GM12874 (cell line): ENCODE data around the gene AMH.

ENCODE experiments used
- CTCF ChIP-seq: IDR thresholded peaks from 2 replicates; pipeline ENCODE4 v1.5.1; 2011; ENCODE audit warnings: low read depth, mild to moderate bottlenecking, control low read depth, low read length, moderate library complexity; ENCODE audit not compliant: insufficient read depth

Gene AMH

GRCh38 chr19:2233601-2234280, 15.4 kb upstream of the AMH start:
- TF ChIP-seq CTCF = no peak

- no peak for TF ChIP-seq CTCF
Observed at GRCh38 chr19:2234996-2235380, 14.1 kb upstream of the AMH start.

- TF ChIP-seq CTCF = no peak
Observed at GRCh38 chr19:2235381-2236063, 13.6 kb upstream of the AMH start.

- TF ChIP-seq CTCF = no peak
Observed at GRCh38 chr19:2236064-2236313, 13.1 kb upstream of the AMH start.

DNA sequence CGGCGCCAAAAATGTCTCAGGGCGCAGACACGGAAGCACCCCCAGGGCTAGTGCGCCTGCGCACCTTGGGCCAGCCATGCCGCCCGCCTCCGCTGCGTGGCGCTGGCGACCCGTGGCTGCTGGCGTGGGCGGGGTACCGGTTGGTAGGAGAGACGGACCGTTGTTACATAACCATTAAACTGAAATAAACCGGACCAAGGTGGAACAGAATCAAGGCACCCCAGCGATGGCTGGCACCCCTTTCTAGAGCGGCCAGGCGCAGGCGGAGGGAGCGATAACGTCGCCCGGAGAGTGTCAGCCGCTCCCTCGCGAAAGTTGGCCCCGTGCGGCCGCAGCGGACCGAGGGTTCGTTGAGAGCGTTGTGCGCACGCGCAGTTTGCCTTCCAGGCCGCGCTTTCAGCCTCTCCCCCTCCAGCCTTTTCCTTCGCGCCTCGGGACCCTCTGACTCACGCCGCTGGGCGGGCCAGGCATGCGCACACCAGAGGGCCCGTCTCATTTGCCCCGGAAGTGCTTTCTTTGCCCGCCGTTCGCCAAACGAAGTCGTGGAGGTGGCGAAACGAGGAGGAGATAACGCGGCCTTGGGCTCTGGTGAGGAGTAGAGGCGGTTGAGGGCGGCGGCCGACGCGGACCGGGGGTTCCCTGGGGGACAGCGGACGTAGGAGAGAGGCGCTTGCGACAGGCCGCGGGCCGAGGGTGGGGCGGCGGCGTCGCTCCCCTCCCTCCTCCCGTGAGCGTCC, 12.6 kb upstream of the AMH start, which contains the start of the genes PLEKHJ1 and SF3A2:
Gene PLEKHJ1, minus strand, starts transcription at position 16 of the 737 bp plus-strand sequence. CDS start 81 bp downstream, outside the sequence.
Gene SF3A2, plus strand, starts transcription at position 511 of the 737 bp plus-strand sequence. CDS start 6,595 bp downstream, outside the sequence.
- peak; percentile 100 for TF ChIP-seq CTCF

DNA sequence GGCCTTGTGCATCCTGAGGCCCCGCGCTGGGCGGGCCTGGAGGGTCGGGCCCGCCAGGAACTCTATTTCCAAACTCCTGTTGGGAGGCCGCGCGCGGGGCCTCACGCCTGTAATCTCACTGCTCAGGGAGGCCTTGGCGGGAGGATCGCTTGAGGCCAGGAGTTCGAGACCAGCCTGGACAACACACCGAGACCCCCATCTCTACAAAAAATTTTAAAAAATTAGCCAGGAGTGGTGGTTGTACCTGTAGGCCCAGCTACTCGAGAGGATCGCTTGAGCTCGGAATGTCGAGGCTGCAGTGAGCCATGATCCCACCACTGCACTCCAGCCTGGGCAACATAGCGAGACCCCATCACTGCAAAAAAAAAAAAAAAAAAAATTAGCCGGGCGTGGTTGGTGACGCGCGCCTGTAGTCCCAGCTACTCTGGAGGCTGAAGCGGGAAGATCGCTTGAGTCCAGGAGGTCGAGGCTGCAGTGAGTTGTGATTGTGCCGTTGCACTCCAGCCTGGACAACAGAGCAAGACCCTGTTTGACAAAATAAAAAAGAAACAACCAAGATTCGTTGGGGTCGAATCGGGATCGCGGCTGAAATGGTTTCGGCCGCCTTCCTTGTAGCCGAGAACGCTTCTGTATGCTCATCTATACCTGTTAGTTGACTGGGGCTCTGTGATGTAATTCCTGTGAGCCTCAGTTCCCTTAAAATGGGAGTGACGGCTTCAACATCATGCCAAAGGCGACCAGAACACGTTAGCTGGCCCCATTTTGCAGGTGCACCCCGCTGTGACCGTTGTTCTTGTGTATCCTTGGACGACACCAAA, 11.9 kb upstream of the AMH start:
- no peak for TF ChIP-seq CTCF

DNA sequence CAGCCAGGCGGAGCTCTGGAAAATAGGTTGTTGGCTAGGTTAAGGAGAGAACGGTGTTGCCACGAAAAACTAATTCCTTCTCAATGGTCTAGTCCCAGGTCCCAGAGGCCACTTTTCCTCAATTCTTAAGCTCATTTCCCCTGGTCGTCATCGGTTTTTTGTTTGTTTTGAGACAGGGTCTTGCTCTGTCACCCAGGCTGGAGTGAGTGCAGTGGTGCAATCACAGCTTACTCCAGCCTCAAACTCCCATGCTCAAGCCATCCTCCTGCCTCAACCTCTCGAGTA, 11.3 kb upstream of the AMH start:
- TF ChIP-seq CTCF = no peak
